WTC11 (cell line): ENCODE results near the gene NDUFA12.

Experiments
- ATF2 ChIP-seq: sonication (generic); formaldehyde crosslinking; IDR thresholded peaks from 2 replicates; pipeline ENCODE4 v1.8.1; 2022; ENCODE audit warnings: low read depth, missing genetic modification reagents, borderline replicate concordance
- CREB1 ChIP-seq: sonication (generic); formaldehyde crosslinking; IDR thresholded peaks from 2 replicates; pipeline ENCODE4 v1.8.0; 2023; ENCODE audit warnings: mild to moderate bottlenecking, missing genetic modification reagents
- CTCF ChIP-seq: fragments of 200-600 bp; IDR thresholded peaks from 2 replicates; pipeline ENCODE4 v1.8.0; 2022; ENCODE audit warnings: antibody characterized with exemption
- EMX1 ChIP-seq: fragments of 250-450 bp; sonication (Bioruptor Pico); IDR thresholded peaks from 2 replicates; pipeline ENCODE4 v1.8.0; 2021; ENCODE audit warnings: mild to moderate bottlenecking
- FOXP4 ChIP-seq: sonication (generic); formaldehyde crosslinking; IDR thresholded peaks from 2 replicates; pipeline ENCODE4 v1.8.0; 2022; ENCODE audit warnings: mild to moderate bottlenecking, missing genetic modification reagents
- HMGA2 ChIP-seq: fragments of 250-450 bp; sonication (Bioruptor Pico); IDR thresholded peaks from 2 replicates; pipeline ENCODE4 v1.4.0; 2021; ENCODE audit warnings: mild to moderate bottlenecking, moderate library complexity
- MAX ChIP-seq: sonication (generic); formaldehyde crosslinking; IDR thresholded peaks from 2 replicates; pipeline ENCODE4 v1.8.0; 2022; ENCODE audit warnings: mild to moderate bottlenecking, missing genetic modification reagents
- RORB ChIP-seq: fragments of 250-450 bp; sonication (Bioruptor Pico); IDR thresholded peaks from 2 replicates; pipeline ENCODE4 v1.9.0; 2021; ENCODE audit warnings: mild to moderate bottlenecking
- SP1 ChIP-seq: sonication (generic); formaldehyde crosslinking; conservative IDR thresholded peaks from 2 replicates; pipeline ENCODE4 v1.8.1; 2022; ENCODE audit warnings: missing genetic modification reagents
- ZBTB21 ChIP-seq: sonication (generic); formaldehyde crosslinking; IDR thresholded peaks from 2 replicates; pipeline ENCODE4 v1.8.1; 2023; ENCODE audit warnings: mild to moderate bottlenecking, missing genetic modification reagents, borderline replicate concordance

GRCh38 chr12:94988471-94988870 lies 15.0 kb downstream of the NDUFA12 start:
- TF ChIP-seq SP1 (CRISPR knock-in tag) (no peak), HMGA2 (CRISPR knock-in tag) (no peak), CTCF (no peak), RORB (CRISPR knock-in tag) (no peak), EMX1 (CRISPR knock-in tag) (no peak), ATF2 (CRISPR knock-in tag) (no peak), FOXP4 (CRISPR knock-in tag) (no peak), ZBTB21 (CRISPR knock-in tag) (no peak), MAX (CRISPR knock-in tag) (no peak), CREB1 (CRISPR knock-in tag) (no peak)
